A204.1 (cell line): ENCODE data around the gene CAMKK2.

Source experiments
- FAIRE-seq: peaks from 2 replicates; lab custom pipeline; 2012; peaks lifted over from hg19 to GRCh38; lab: Jason Lieb, UNC

Gene CAMKK2

GRCh38 chr12:121189619-121190155 is 106.8 kb downstream of the CAMKK2 start:
- FAIRE-seq, result no peak

- FAIRE-seq, result no peak
Measured at GRCh38 chr12:121189131-121189530, 107.4 kb downstream of the CAMKK2 start.

DNA sequence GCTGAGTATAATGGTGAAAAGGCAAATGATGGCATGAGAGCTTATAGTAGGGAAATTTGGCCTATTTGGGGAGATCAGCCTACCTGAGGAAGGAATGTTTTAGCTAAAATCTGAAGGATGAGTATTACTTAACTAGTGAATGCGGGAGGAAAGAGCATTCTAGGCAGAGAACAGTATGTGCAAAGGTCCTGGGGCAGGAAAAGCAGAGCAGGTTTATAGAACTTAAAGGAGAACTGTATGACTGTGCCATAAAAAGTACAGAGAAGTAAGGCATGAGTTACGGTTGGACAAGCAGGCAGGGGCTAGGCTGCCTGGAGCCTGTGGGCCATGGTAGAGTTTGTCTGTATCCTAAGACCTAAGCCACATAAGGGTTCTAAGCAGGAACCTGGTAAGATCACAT is 108.3 kb downstream of the CAMKK2 start:
- FAIRE-seq, result no peak
